Renal cortical epithelial cell (primary cell): ENCODE data around the gene ETDA. TPM values are rescaled to one million over a fixed set of nuclear protein-coding genes. Genes with fewer than 3 reads are reported as not detected.
A peak's percentile ranks its signal among the peaks of the same experiment; 100 is the strongest.
"Not testable (repeated sequence)": the region's sequence is repeated elsewhere in the genome, so short reads cannot be mapped to it uniquely, and the experiment has no call there.

ENCODE experiments used
- DNase-seq: peaks from one replicate; pipeline ENCODE4 v3.0.0-alpha.2; 2011; ENCODE audit warnings: low read depth
- total RNA-seq: library from RNA; depleted of rRNA; stranded (reverse); fragments of >200 nt; gene quantifications from 2 replicates; pipeline ENCODE4 v1.2.3, GENCODE V29; 2014

Gene ETDA
- not detected in 2 replicates for total RNA-seq

GRCh38 chrX:135252011-135252518 lies at the start of gene ETDA:
Gene ETDA, plus strand, starts transcription at chrX:135252061. Its CDS starts 1,216 bp downstream, at chrX:135253277.
- not testable (repeated sequence) for DNase-seq

GRCh38 chrX:135206427-135206826 lies 45.4 kb upstream of the ETDA start:
- DNase-seq, result not testable (repeated sequence)

- DNase-seq, result no peak
These were observed 38.5 kb upstream of the ETDA start for GRCh38 chrX:135213200-135213844.

- not testable (repeated sequence) for DNase-seq
These were observed 5.9 kb upstream of the ETDA start for GRCh38 chrX:135245989-135246388.

- DNase-seq, result not testable (repeated sequence)
These were observed 4.3 kb downstream of the ETDA start for GRCh38 chrX:135256087-135256684.

- no peak for DNase-seq
These were observed 5.1 kb downstream of the ETDA start for GRCh38 chrX:135256923-135257322.

GRCh38 chrX:135257469-135257868 lies 5.6 kb downstream of the ETDA start:
- no peak for DNase-seq

GRCh38 chrX:135260976-135261375 lies 9.1 kb downstream of the ETDA start:
- not testable (repeated sequence) for DNase-seq

- DNase-seq, result not testable (repeated sequence)
These were observed 11.5 kb downstream of the ETDA start for GRCh38 chrX:135263376-135263775.

- DNase-seq, result no peak
These were observed 12.3 kb downstream of the ETDA start for GRCh38 chrX:135264206-135264605.

GRCh38 chrX:135273162-135273561 lies 21.3 kb downstream of the ETDA start:
- DNase-seq, result no peak

GRCh38 chrX:135275973-135276372 lies 24.1 kb downstream of the ETDA start:
- DNase-seq, result no peak

GRCh38 chrX:135287266-135287823 lies 35.5 kb downstream of the ETDA start:
- no peak for DNase-seq

- peak; percentile 2 for DNase-seq
These were observed 43.5 kb downstream of the ETDA start for GRCh38 chrX:135295238-135295943.

GRCh38 chrX:135295944-135296305 lies 44.1 kb downstream of the ETDA start:
- DNase-seq, result no peak

- DNase-seq, result no peak
These were observed 50.5 kb downstream of the ETDA start for GRCh38 chrX:135302269-135302873.

Other genes starting within 250 kb of the ETDA start
- 1.9 and 4.8 TPM in 2 replicates for gene RTL8B, start 229.5 kb upstream of the ETDA start, total RNA-seq
- gene RTL8C, start 219.7 kb upstream of the ETDA start, total RNA-seq, result 16.3 and 41.6 TPM in 2 replicates
- gene RTL8A, start 199.9 kb upstream of the ETDA start, total RNA-seq, result 3.6 and 5.0 TPM in 2 replicates
- 1.1 and 2.1 TPM in 2 replicates for gene SMIM10L2B, start 153.3 kb upstream of the ETDA start, total RNA-seq
- gene ETDB, start 131.5 kb upstream of the ETDA start, total RNA-seq, result not detected in 2 replicates
- not detected in 2 replicates for gene CT55, start 80.7 kb upstream of the ETDA start, total RNA-seq
- gene ETDC, start 57.4 kb downstream of the ETDA start, total RNA-seq, result not detected in 2 replicates
- gene ZNF75D, start 92.0 kb downstream of the ETDA start, total RNA-seq, result 6.4 and 10.7 TPM in 2 replicates
- gene ZNF449, start 92.7 kb downstream of the ETDA start, total RNA-seq, result 5.2 and 6.8 TPM in 2 replicates
- 1.9 and 5.6 TPM in 2 replicates for gene SMIM10L2A, start 169.9 kb downstream of the ETDA start, total RNA-seq